IMR-90 (cell line): ENCODE measurements around the gene KRTAP5-6. TPM values are rescaled to one million over a fixed set of nuclear protein-coding genes. Genes with fewer than 3 reads are reported as not detected.

ENCODE experiments used
- ATAC-seq: fragments of 200-7000 bp; cut with Tn5 transposase; 2 replicates; pipeline ENCODE4 v1.9.1; 2020; ENCODE audit warnings: low read depth, mild to moderate bottlenecking, moderate library complexity
- BruUV-seq: library from RNA; stranded (reverse); fragments of 400-500 nt; replicated peaks from 2 replicates; lab custom pipeline; 2021; lab: Mats Ljungman, UMichigan
- CTCF ChIA-PET: fragments of 300-600 bp; formaldehyde crosslinking; extraction: SDS; loops from one replicate; lab custom pipeline; 2021; ENCODE audit warnings: antibody characterized with exemption; lab: Yijun Ruan, JAX
- POLR2A ChIA-PET: fragments of 300-600 bp; sonication (Branson Sonifier 250); formaldehyde crosslinking; loops from one replicate; lab custom pipeline; 2022; ENCODE audit warnings: antibody characterized with exemption; ENCODE audit not compliant: unreplicated experiment; lab: Charles Lee
- DNase-seq: peaks from one replicate; pipeline ENCODE4 v3.0.0; 2013
- H2AFZ ChIP-seq: replicated peaks from 2 replicates; pipeline ENCODE3; 2013; ENCODE audit warnings: low read length, mild to moderate bottlenecking; ENCODE audit not compliant: poor library complexity
- H2AK5ac ChIP-seq: 2 replicates; pipeline ENCODE4 v1.6.1; 2013; ENCODE audit warnings: low read depth, low read length, inconsistent platforms
- H2AK9ac ChIP-seq: replicated peaks from 2 replicates; pipeline ENCODE3; 2013; ENCODE audit warnings: mild to moderate bottlenecking, low read depth, low read length, moderate library complexity; ENCODE audit not compliant: poor library complexity
- H2BK120ac ChIP-seq: 2 replicates; pipeline ENCODE4 v1.6.1; 2013; ENCODE audit warnings: low read depth, low read length, inconsistent platforms
- H2BK15ac ChIP-seq: 3 replicates; pipeline ENCODE4 v1.6.1; 2013; ENCODE audit warnings: low read depth, low read length, inconsistent platforms
- H2BK20ac ChIP-seq: 2 replicates; pipeline ENCODE4 v1.6.1; 2013; ENCODE audit warnings: low read depth, mild to moderate bottlenecking, inconsistent platforms, low read length, moderate library complexity
- H2BK5ac ChIP-seq: 2 replicates; pipeline ENCODE4 v1.6.1; 2013; ENCODE audit warnings: mild to moderate bottlenecking, low read depth, low read length, inconsistent platforms; ENCODE audit not compliant: poor library complexity, severe bottlenecking
- H3K14ac ChIP-seq: replicated peaks from 2 replicates; pipeline ENCODE4 v1.6.1; 2013; ENCODE audit warnings: low read depth, low read length, inconsistent platforms
- H3K18ac ChIP-seq: 2 replicates; pipeline ENCODE4 v1.6.1; 2013; ENCODE audit warnings: low read depth, low read length, control low read depth
- H3K23ac ChIP-seq: 2 replicates; pipeline ENCODE4 v1.6.1; 2013; ENCODE audit warnings: low read depth, low read length, inconsistent platforms
- H3K27ac ChIP-seq: 2 replicates; pipeline ENCODE4 v1.5.1; 2013; ENCODE audit warnings: mild to moderate bottlenecking, control low read depth, low read length; ENCODE audit not compliant: insufficient read depth
- H3K27me3 ChIP-seq: 2 replicates; pipeline ENCODE4 v1.6.1; 2013; ENCODE audit warnings: low read length; ENCODE audit not compliant: control insufficient read depth, insufficient read depth
- H3K36me3 ChIP-seq: 2 replicates; pipeline ENCODE4 v1.6.1; 2013; ENCODE audit warnings: low read length, mixed read lengths; ENCODE audit not compliant: control insufficient read depth, insufficient read depth
- H3K4ac ChIP-seq: 2 replicates; pipeline ENCODE4 v1.6.1; 2013; ENCODE audit warnings: low read depth, low read length, inconsistent platforms
- H3K4me1 ChIP-seq: 2 replicates; pipeline ENCODE4 v1.6.1; 2013; ENCODE audit warnings: low read length, mixed read lengths; ENCODE audit not compliant: control insufficient read depth, insufficient read depth
- H3K4me2 ChIP-seq: 2 replicates; pipeline ENCODE4 v1.6.1; 2013; ENCODE audit warnings: low read depth, mild to moderate bottlenecking, control low read depth, low read length, moderate library complexity
- H3K4me3 ChIP-seq: 2 replicates; pipeline ENCODE4 v1.5.1; 2013; ENCODE audit warnings: low read depth, mild to moderate bottlenecking, control low read depth, low read length, moderate library complexity; ENCODE audit not compliant: insufficient read depth
- H3K56ac ChIP-seq: 2 replicates; pipeline ENCODE4 v1.6.1; 2013; ENCODE audit warnings: low read length, inconsistent platforms; ENCODE audit not compliant: insufficient read depth; ENCODE audit errors: extremely low read depth
- H3K79me1 ChIP-seq, 2 experiments: 2 replicates each; pipeline ENCODE4 v1.6.1; 2013; ENCODE audit warnings: low read length in 2 of 2, inconsistent platforms in 1 of 2, low read depth in 1 of 2
- H3K9ac ChIP-seq: 2 replicates; pipeline ENCODE4 v1.6.1; 2013; ENCODE audit warnings: low read depth, low read length, control low read depth
- H3K9me1 ChIP-seq: 2 replicates; pipeline ENCODE4 v1.6.1; 2013; ENCODE audit warnings: low read length, inconsistent platforms; ENCODE audit not compliant: insufficient read depth
- H3K9me3 ChIP-seq: 2 replicates; pipeline ENCODE4 v1.6.1; 2013; ENCODE audit warnings: low read length; ENCODE audit not compliant: control insufficient read depth, insufficient read depth
- H4K20me1 ChIP-seq: 2 replicates; pipeline ENCODE4 v1.6.1; 2013; ENCODE audit warnings: low read length, inconsistent platforms; ENCODE audit not compliant: insufficient read depth
- H4K5ac ChIP-seq: 2 replicates; pipeline ENCODE4 v1.6.1; 2013; ENCODE audit warnings: mild to moderate bottlenecking, low read depth, low read length, control low read depth
- H4K8ac ChIP-seq, 2 experiments: 2 replicates each; pipeline ENCODE4 v1.6.1; 2013; ENCODE audit warnings: low read depth in 2 of 2, low read length in 2 of 2, control low read depth in 1 of 2, inconsistent platforms in 1 of 2
- H4K91ac ChIP-seq: 2 replicates; pipeline ENCODE4 v1.6.1; 2013; ENCODE audit warnings: low read depth, low read length, inconsistent platforms; ENCODE audit not compliant: insufficient read depth
- BHLHE40 ChIP-seq: fragments of 150-350 bp; IDR thresholded peaks from 2 replicates; pipeline ENCODE4 v1.6.1; 2016; ENCODE audit warnings: mild to moderate bottlenecking, low read depth, low read length
- CEBPB ChIP-seq: IDR thresholded peaks from 2 replicates; pipeline ENCODE4 v1.6.1; 2012; ENCODE audit warnings: low read depth, low read length, improper control_type of control experiment
- CHD1 ChIP-seq: IDR thresholded peaks from 2 replicates; pipeline ENCODE4 v1.6.1; 2012; ENCODE audit warnings: low read depth, low read length, improper control_type of control experiment
- FOS ChIP-seq: fragments of 150-350 bp; IDR thresholded peaks from 2 replicates; pipeline ENCODE4 v1.6.1; 2016; ENCODE audit warnings: low read depth, low read length
- MAFK ChIP-seq: IDR thresholded peaks from 2 replicates; pipeline ENCODE4 v1.6.1; 2012; ENCODE audit warnings: low read depth, low read length, improper control_type of control experiment
- MXI1 ChIP-seq: IDR thresholded peaks from 2 replicates; pipeline ENCODE4 v1.6.1; 2012; ENCODE audit warnings: low read depth, mild to moderate bottlenecking, low read length, moderate library complexity, borderline replicate concordance
- NFE2L2 ChIP-seq: fragments of 150-350 bp; IDR thresholded peaks from 2 replicates; pipeline ENCODE4 v1.6.1; 2016; ENCODE audit warnings: low read depth, mild to moderate bottlenecking, low read length
- POLR2A ChIP-seq: IDR thresholded peaks from 2 replicates; pipeline ENCODE4 v1.6.1; 2012; ENCODE audit warnings: mild to moderate bottlenecking, low read depth, low read length
- RAD21 ChIP-seq: IDR thresholded peaks from 2 replicates; pipeline ENCODE4 v1.6.1; 2012; ENCODE audit warnings: low read length, improper control_type of control experiment
- RCOR1 ChIP-seq: IDR thresholded peaks from 2 replicates; pipeline ENCODE4 v1.6.1; 2012; ENCODE audit warnings: mild to moderate bottlenecking, low read length, improper control_type of control experiment; ENCODE audit not compliant: insufficient replicate concordance
- RFX5 ChIP-seq: IDR thresholded peaks from 2 replicates; pipeline ENCODE4 v1.8.0; 2012; ENCODE audit warnings: low read depth, mild to moderate bottlenecking, low read length, moderate library complexity
- SMC3 ChIP-seq: fragments of 150-350 bp; IDR thresholded peaks from 2 replicates; pipeline ENCODE4 v1.6.1; 2016; ENCODE audit warnings: low read depth, mild to moderate bottlenecking, antibody characterized with exemption, low read length, moderate library complexity
- WGBS, 2 experiments: methylation state at CpG; one replicate each; pipeline versions ENCODE4 v1.1.5 to v1.1.7; 2013; ENCODE audit warnings: missing lambda C conversion rate in 2 of 2; ENCODE audit not compliant: insufficient read length in 1 of 2; ENCODE audit errors: extremely low coverage in 2 of 2; 5-methylcytosine and 5-hydroxymethylcytosine counted together
- dilution Hi-C: fragments of 300-500 bp; cut with HindIII; formaldehyde crosslinking; loops from one replicate; pipeline ENCODE4 v1.14.3; 2018; ENCODE audit warnings: low sequenced_read_pairs; ENCODE audit not compliant: unreplicated experiment
- in situ Hi-C: fragments of 300-500 bp; cut with MboI; formaldehyde crosslinking; loops from 3 replicates; pipeline ENCODE4 v1.14.3; 2019; ENCODE audit warnings: low sequenced_read_pairs, inconsistent platforms, mixed read lengths
- intact Hi-C: fragments of 100-400 bp; cut with micrococcal nuclease; formaldehyde crosslinking; loops from 2 replicates; pipeline ENCODE4 v1.10.0; 2022
- polyA plus RNA-seq, 3 experiments: library from polyadenylated mRNA; depleted of rRNA; stranded (reverse); fragments of >200 nt; gene quantifications; 2 replicates each; pipeline ENCODE4 v1.2.3, GENCODE V29; 2012; ENCODE audit warnings: low replicate concordance in 1 of 3
- total RNA-seq: library from RNA; depleted of rRNA; stranded (reverse); fragments of >200 nt; gene quantifications from 2 replicates; pipeline ENCODE4 v1.2.3, GENCODE V29; 2012
- TF ChIP-seq, protein P1 (sequence below): fragments of 150-350 bp; IDR thresholded peaks from 2 replicates; pipeline ENCODE4 v1.6.1; 2017; ENCODE audit warnings: mild to moderate bottlenecking, antibody characterized with exemption, low read length, low read depth
- TF ChIP-seq, protein P2 (sequence below): fragments of 150-350 bp; IDR thresholded peaks from 2 replicates; pipeline ENCODE4 v1.6.1; 2016; ENCODE audit warnings: low read depth, mild to moderate bottlenecking, low read length, moderate library complexity, borderline replicate concordance
- TF ChIP-seq, protein P3 (sequence below): conservative IDR thresholded peaks from 2 replicates; pipeline ENCODE4 v1.5.1; 2012; ENCODE audit warnings: mild to moderate bottlenecking, low read depth, low read length, improper control_type of control experiment

Gene KRTAP5-6
- total and polyA plus RNA-seq, 2 of the 4 experiments (the other 2 are of a cell fraction) = not detected

GRCh38 chr11:1736447-1736992 is 39.5 kb downstream of the KRTAP5-6 start:
- 50% methylated on average over 3 of the region's 3 CpGs; no CpG with 5 or more reads in 1 of the 2 experiments for WGBS, 2 experiments
- Histone ChIP-seq H2BK20ac (no peak overlapping the region), H3K4me1 (no peaks in the 10 kb centered on the region), H3K4me3 (no peak overlapping the region), H3K27ac (no peak overlapping the region), H4K91ac (no peak overlapping the region), H3K79me1 (no peaks in the 10 kb centered on the region), H3K4ac (no peak overlapping the region), H3K27me3 (peaks cover 52% of the 10 kb centered on the region), H2BK5ac (peak overlapping the region; percentile 65), H2AK5ac (no peak overlapping the region), H3K56ac (no peak overlapping the region), H3K4me2 (no peak overlapping the region), H4K8ac (no peak overlapping the region), H3K9me1 (peaks cover 3% of the 10 kb centered on the region; the same call in 1 of the 2 replicates), H3K23ac (no peak overlapping the region), H3K36me3 (no peaks in the 10 kb centered on the region), H2BK15ac (no peak overlapping the region), H3K18ac (no peak overlapping the region), H2BK120ac (no peak overlapping the region), H3K9ac (no peak overlapping the region), H3K14ac (no peak overlapping the region), H2AK9ac (no peak overlapping the region), H4K20me1 (no peaks in the 10 kb centered on the region), H2AFZ (no peak overlapping the region), H3K9me3 (peaks cover 17% of the 10 kb centered on the region), H4K5ac (no peak overlapping the region)
- DNase-seq = no peak
- intact Hi-C loops = no loop called here
- ChIA-PET POLR2A (no interaction called here), CTCF (no interaction called here)
- TF ChIP-seq, protein P1, sequence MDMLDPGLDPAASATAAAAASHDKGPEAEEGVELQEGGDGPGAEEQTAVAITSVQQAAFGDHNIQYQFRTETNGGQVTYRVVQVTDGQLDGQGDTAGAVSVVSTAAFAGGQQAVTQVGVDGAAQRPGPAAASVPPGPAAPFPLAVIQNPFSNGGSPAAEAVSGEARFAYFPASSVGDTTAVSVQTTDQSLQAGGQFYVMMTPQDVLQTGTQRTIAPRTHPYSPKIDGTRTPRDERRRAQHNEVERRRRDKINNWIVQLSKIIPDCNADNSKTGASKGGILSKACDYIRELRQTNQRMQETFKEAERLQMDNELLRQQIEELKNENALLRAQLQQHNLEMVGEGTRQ = no peak
- TF ChIP-seq RAD21 = no peak
- TF ChIP-seq CHD1 = no peak
- TF ChIP-seq SMC3 = no peak
- no peak for TF ChIP-seq BHLHE40
- no peak for TF ChIP-seq MAFK
- no peak for TF ChIP-seq CEBPB
- TF ChIP-seq, protein P2, sequence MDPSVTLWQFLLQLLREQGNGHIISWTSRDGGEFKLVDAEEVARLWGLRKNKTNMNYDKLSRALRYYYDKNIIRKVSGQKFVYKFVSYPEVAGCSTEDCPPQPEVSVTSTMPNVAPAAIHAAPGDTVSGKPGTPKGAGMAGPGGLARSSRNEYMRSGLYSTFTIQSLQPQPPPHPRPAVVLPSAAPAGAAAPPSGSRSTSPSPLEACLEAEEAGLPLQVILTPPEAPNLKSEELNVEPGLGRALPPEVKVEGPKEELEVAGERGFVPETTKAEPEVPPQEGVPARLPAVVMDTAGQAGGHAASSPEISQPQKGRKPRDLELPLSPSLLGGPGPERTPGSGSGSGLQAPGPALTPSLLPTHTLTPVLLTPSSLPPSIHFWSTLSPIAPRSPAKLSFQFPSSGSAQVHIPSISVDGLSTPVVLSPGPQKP = no peak
- TF ChIP-seq, protein P3, sequence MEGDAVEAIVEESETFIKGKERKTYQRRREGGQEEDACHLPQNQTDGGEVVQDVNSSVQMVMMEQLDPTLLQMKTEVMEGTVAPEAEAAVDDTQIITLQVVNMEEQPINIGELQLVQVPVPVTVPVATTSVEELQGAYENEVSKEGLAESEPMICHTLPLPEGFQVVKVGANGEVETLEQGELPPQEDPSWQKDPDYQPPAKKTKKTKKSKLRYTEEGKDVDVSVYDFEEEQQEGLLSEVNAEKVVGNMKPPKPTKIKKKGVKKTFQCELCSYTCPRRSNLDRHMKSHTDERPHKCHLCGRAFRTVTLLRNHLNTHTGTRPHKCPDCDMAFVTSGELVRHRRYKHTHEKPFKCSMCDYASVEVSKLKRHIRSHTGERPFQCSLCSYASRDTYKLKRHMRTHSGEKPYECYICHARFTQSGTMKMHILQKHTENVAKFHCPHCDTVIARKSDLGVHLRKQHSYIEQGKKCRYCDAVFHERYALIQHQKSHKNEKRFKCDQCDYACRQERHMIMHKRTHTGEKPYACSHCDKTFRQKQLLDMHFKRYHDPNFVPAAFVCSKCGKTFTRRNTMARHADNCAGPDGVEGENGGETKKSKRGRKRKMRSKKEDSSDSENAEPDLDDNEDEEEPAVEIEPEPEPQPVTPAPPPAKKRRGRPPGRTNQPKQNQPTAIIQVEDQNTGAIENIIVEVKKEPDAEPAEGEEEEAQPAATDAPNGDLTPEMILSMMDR = no peak
- TF ChIP-seq RCOR1 = no peak
- TF ChIP-seq POLR2A = no peak
- TF ChIP-seq RFX5 = no peak
- no peak for TF ChIP-seq FOS
- TF ChIP-seq NFE2L2 = no peak
- TF ChIP-seq MXI1 = no peak
- no TSS peak for BruUV-seq
- dilution Hi-C loops = no loop called here
- in situ Hi-C loops = no loop called here
- no peak for ATAC-seq
